Measurements from ENCODE around the gene HOXC11.

The HOXC11 gene

GRCh38 chr12:53944209-53944608 is 28.7 kb upstream of the HOXC11 start:
- DNase-seq = no peak

- no peak for DNase-seq
Observed at GRCh38 chr12:53944907-53945847, 27.7 kb upstream of the HOXC11 start.

GRCh38 chr12:53947743-53948142 is 25.2 kb upstream of the HOXC11 start:
- no peak for DNase-seq

- no peak for DNase-seq
Observed at GRCh38 chr12:53948650-53949593, 24.0 kb upstream of the HOXC11 start.

GRCh38 chr12:53949631-53950436 is 23.1 kb upstream of the HOXC11 start:
- DNase-seq = no peak

- no peak for DNase-seq
Observed at GRCh38 chr12:53950437-53950773, 22.5 kb upstream of the HOXC11 start.

- no peak for DNase-seq
Observed at GRCh38 chr12:53950789-53951576, 21.9 kb upstream of the HOXC11 start.

- DNase-seq = no peak
Observed at GRCh38 chr12:53951577-53952334, 21.2 kb upstream of the HOXC11 start.

- no peak for DNase-seq
Observed at GRCh38 chr12:53952335-53952694, 20.6 kb upstream of the HOXC11 start.

- no peak for DNase-seq
Observed at GRCh38 chr12:53952871-53953734, 19.8 kb upstream of the HOXC11 start.

- DNase-seq = no peak
Observed at GRCh38 chr12:53953831-53954693, 18.9 kb upstream of the HOXC11 start.

- DNase-seq = no peak
Observed at GRCh38 chr12:53954694-53955035, 18.3 kb upstream of the HOXC11 start, which contains the start of gene HOXC12. Gene HOXC12 (plus strand): TSS chr12:53954903. CDS start chr12:53954930, 27 bp downstream.

GRCh38 chr12:53955036-53955775 is 17.7 kb upstream of the HOXC11 start:
- no peak for DNase-seq

- DNase-seq = no peak
Observed at GRCh38 chr12:53955776-53956250, 17.1 kb upstream of the HOXC11 start.

- DNase-seq = no peak
Observed at GRCh38 chr12:53956251-53956887, 16.6 kb upstream of the HOXC11 start.

- DNase-seq = no peak
Observed at GRCh38 chr12:53956914-53957536, 15.9 kb upstream of the HOXC11 start.

GRCh38 chr12:53958128-53958527 is 14.8 kb upstream of the HOXC11 start:
- no peak for DNase-seq
